K562 (cell line): ENCODE results near the gene DPH1.

Experiments used
- ATF2 ChIP-seq: sonication (generic); formaldehyde crosslinking; IDR thresholded peaks from 2 replicates; pipeline ENCODE4 v1.8.1; 2022; ENCODE audit warnings: missing genetic modification reagents
- BRF2 ChIP-seq: IDR thresholded peaks from 3 replicates; pipeline ENCODE4 v1.6.1; 2011; ENCODE audit warnings: borderline replicate concordance, mild to moderate bottlenecking; ENCODE audit not compliant: insufficient read length, insufficient read depth
- IRF1 ChIP-seq: sonication (generic); formaldehyde crosslinking; IDR thresholded peaks from 2 replicates; pipeline ENCODE4 v1.8.0; 2022; ENCODE audit warnings: missing genetic modification reagents, mild to moderate bottlenecking, borderline replicate concordance
- NFATC3 ChIP-seq: fragments of 450-650 bp; IDR thresholded peaks from 2 replicates; pipeline ENCODE4 v1.6.1; 2017; ENCODE audit warnings: mild to moderate bottlenecking
- SPI1 ChIP-seq: IDR thresholded peaks from 2 replicates; pipeline ENCODE4 v1.6.1; 2011; ENCODE audit warnings: low read depth, low read length, control low read depth, borderline replicate concordance
- WHSC1 ChIP-seq: IDR thresholded peaks from one replicate; pipeline ENCODE4 v1.6.1; 2012; ENCODE audit warnings: low read length, control low read depth, inconsistent platforms
- ZNF146 ChIP-seq: IDR thresholded peaks from one replicate; pipeline ENCODE4 v1.6.1; 2018; ENCODE audit warnings: missing compliant biosample characterization; ENCODE audit not compliant: unreplicated experiment
- ZNF217 ChIP-seq: sonication (generic); formaldehyde crosslinking; IDR thresholded peaks from 2 replicates; pipeline ENCODE4 v1.8.0; 2022; ENCODE audit warnings: mild to moderate bottlenecking, missing genetic modification reagents
- ZNF311 ChIP-seq: fragments of 250-450 bp; sonication (Bioruptor Pico); IDR thresholded peaks from 2 replicates; pipeline ENCODE4 v1.4.0; 2020; ENCODE audit warnings: mild to moderate bottlenecking, moderate library complexity
- ZNF639 ChIP-seq, 2 experiments: fragments of 200-800 bp in 1 of 2; sonication (Bioruptor generic) in 1 of 2; sonication (generic) in 1 of 2; formaldehyde crosslinking in 1 of 2; IDR thresholded peaks in 1 of 2; conservative IDR thresholded peaks in 1 of 2; 2 replicates each; pipeline versions ENCODE4 v1.5.0 to v1.6.1; 2016 to 2020; ENCODE audit warnings: missing compliant biosample characterization in 1 of 2, missing genetic modification characterization in 1 of 2, missing genetic modification reagents in 1 of 2
- TF ChIP-seq, protein P1 (sequence below), 3 experiments: IDR thresholded peaks in 2 of 3; conservative IDR thresholded peaks in 1 of 3; 2 replicates each; pipeline ENCODE4 v1.5.1; 2011 to 2012; ENCODE audit warnings: low read length in 3 of 3, mild to moderate bottlenecking in 3 of 3, control low read depth in 2 of 3, improper control_type of control experiment in 1 of 3, inconsistent platforms in 1 of 3, low read depth in 1 of 3, mixed read lengths in 1 of 3, moderate library complexity in 1 of 3; ENCODE audit not compliant: insufficient read depth in 2 of 3
- TF ChIP-seq, protein P2 (sequence below): fragments of 450-650 bp; formaldehyde crosslinking; IDR thresholded peaks from 2 replicates; pipeline ENCODE4 v1.4.0; 2020; ENCODE audit warnings: mild to moderate bottlenecking, moderate library complexity

DNA sequence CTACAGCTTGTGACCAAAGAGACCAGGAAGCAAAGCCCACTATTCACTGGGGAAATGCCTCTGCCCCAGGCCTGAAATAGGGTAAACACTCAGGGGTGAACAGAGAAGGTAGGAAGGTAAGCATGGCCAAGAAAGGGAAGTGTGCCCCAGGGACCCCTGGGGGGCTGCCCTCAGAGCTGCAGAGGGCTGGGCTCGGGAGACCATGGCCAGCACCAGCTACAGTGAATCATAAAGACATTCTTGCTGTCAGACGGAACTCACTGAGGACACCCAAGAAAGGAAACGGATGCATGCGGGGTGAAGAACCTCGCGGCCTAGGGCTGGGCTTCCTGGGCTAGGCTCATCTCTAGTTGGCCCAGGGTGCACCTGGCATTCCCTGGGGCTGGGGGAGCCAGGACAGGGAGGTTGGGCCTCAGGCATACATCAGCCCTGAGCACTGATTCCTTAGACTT lies 34.6 kb downstream of the DPH1 start:
- TF ChIP-seq IRF1 (CRISPR knock-in tag) (no peak), BRF2 (no peak), ATF2 (CRISPR knock-in tag) (no peak), SPI1 (no peak), ZNF639 (CRISPR knock-in tag; conservative IDR thresholded peaks at IDR 0.05 in 1 of 2, IDR thresholded peaks at IDR 0.05 in 1 of 2) (no peak), ZNF217 (no peak), ZNF311 (no peak), ZNF146 (CRISPR knock-in tag) (no peak), WHSC1 (no peak), NFATC3 (no peak)
- TF ChIP-seq, protein P1, sequence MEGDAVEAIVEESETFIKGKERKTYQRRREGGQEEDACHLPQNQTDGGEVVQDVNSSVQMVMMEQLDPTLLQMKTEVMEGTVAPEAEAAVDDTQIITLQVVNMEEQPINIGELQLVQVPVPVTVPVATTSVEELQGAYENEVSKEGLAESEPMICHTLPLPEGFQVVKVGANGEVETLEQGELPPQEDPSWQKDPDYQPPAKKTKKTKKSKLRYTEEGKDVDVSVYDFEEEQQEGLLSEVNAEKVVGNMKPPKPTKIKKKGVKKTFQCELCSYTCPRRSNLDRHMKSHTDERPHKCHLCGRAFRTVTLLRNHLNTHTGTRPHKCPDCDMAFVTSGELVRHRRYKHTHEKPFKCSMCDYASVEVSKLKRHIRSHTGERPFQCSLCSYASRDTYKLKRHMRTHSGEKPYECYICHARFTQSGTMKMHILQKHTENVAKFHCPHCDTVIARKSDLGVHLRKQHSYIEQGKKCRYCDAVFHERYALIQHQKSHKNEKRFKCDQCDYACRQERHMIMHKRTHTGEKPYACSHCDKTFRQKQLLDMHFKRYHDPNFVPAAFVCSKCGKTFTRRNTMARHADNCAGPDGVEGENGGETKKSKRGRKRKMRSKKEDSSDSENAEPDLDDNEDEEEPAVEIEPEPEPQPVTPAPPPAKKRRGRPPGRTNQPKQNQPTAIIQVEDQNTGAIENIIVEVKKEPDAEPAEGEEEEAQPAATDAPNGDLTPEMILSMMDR (IDR thresholded peaks at IDR 0.05 in 2 of 3, conservative IDR thresholded peaks at IDR 0.05 in 1 of 3; ENCODE audit: insufficient read depth in 2 of 3, low read depth in 1 of 3, low read length in 3 of 3) = no peak
- TF ChIP-seq, protein P2, sequence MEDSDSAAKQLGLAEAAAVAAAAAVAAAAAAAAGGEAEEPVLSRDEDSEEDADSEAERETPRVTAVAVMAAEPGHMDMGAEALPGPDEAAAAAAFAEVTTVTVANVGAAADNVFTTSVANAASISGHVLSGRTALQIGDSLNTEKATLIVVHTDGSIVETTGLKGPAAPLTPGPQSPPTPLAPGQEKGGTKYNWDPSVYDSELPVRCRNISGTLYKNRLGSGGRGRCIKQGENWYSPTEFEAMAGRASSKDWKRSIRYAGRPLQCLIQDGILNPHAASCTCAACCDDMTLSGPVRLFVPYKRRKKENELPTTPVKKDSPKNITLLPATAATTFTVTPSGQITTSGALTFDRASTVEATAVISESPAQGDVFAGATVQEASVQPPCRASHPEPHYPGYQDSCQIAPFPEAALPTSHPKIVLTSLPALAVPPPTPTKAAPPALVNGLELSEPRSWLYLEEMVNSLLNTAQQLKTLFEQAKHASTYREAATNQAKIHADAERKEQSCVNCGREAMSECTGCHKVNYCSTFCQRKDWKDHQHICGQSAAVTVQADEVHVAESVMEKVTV (CRISPR knock-in tag) = no peak
